Measurements from ENCODE around the gene DAZ4.
"Not testable (repeated sequence)": the region's sequence is repeated elsewhere in the genome, so short reads cannot be mapped to it uniquely, and the experiment has no call there.

The DAZ4 gene

GRCh38 chrY:24833619-24834018, at the start of gene DAZ4:
DAZ4 (plus strand) TSS chrY:24833919; CDS start chrY:24834127, 208 bp downstream.
- not testable (repeated sequence) for DNase-seq (ENCODE audit: low read depth)

GRCh38 chrY:24813293-24813692, 20.4 kb upstream of the DAZ4 start, which contains the start of gene DAZ3:
DAZ3 (minus strand) TSS chrY:24813393; CDS start chrY:24813185, 208 bp downstream.
- DNase-seq (ENCODE audit: low read depth), result not testable (repeated sequence)

- DNase-seq (ENCODE audit: low read depth), result not testable (repeated sequence)
Measured at GRCh38 chrY:24821836-24822235, 11.9 kb upstream of the DAZ4 start.

- not testable (repeated sequence) for DNase-seq (ENCODE audit: low read depth)
Measured at GRCh38 chrY:24824184-24824879, 9.4 kb upstream of the DAZ4 start.

- not testable (repeated sequence) for DNase-seq (ENCODE audit: low read depth)
Measured at GRCh38 chrY:24825069-24825468, 8.7 kb upstream of the DAZ4 start.

All from stromal cell of bone marrow (primary cell).